Measurements from ENCODE around the gene TPST1.

TPST1 gene

DNA sequence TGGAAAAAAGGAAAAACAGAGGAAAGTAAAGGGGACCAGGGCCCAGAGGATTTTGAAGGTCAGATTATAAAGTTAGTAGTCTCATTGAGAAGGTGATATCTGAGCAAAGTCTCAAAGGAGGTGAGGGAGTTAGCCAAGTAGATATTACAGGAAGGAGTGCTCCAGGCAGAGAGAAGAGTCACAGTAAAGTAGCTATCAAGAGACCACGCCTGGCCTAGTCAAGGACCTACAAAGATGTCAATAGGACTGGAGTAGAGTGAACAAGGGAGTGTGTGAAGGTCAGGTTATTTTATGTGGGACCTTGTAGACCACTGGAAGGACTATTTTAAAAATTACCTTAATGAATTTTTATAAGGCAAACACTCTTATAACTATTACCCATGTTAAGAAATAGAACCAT, 64.8 kb downstream of the TPST1 start:
- peaks cover 17% of the 10 kb centered on the region for H3K9me3 ChIP-seq (ENCODE audit: control insufficient read depth, low read length)
- no peak overlapping the region for H3K14ac ChIP-seq (ENCODE audit: low read length in 2 of 2)
- H2AK5ac ChIP-seq (ENCODE audit: low read length, severe bottlenecking), result no peak overlapping the region
- no peak overlapping the region for H3K18ac ChIP-seq (ENCODE audit: low read depth in 1 of 2, low read length in 2 of 2)
- no peak for DNase-seq
- no peak overlapping the region for H2BK12ac ChIP-seq (ENCODE audit: low read length in 2 of 2)
- H3K27me3 ChIP-seq (ENCODE audit: control insufficient read depth in 1 of 2, insufficient read depth in 1 of 2, low read length in 2 of 2), result no peaks in the 10 kb centered on the region
- H2BK5ac ChIP-seq (ENCODE audit: low read depth, low read length, poor library complexity, severe bottlenecking), result no peak overlapping the region
- no peak overlapping the region for H3K4me3 ChIP-seq (ENCODE audit: insufficient read depth in 1 of 2, low read depth in 1 of 2, low read length in 2 of 2)
- H2AFZ ChIP-seq (ENCODE audit: low read depth, low read length), result no peak overlapping the region
- H3K4ac ChIP-seq (ENCODE audit: low read depth in 1 of 2, low read length in 2 of 2), result no peak overlapping the region
- H3K4me1 ChIP-seq (ENCODE audit: control insufficient read depth, insufficient read depth, low read depth, low read length), result peaks cover 2% of the 10 kb centered on the region
- H2BK120ac ChIP-seq (ENCODE audit: low read depth, low read length), result no peak overlapping the region
- no peak overlapping the region for H3K27ac ChIP-seq (ENCODE audit: low read length, poor library complexity, severe bottlenecking)
- H3K23ac ChIP-seq (ENCODE audit: low read length in 2 of 2), result no peak overlapping the region
- WGBS, result 90% methylated on average over 1 of the region's 1 CpG
- no peak overlapping the region for H4K91ac ChIP-seq (ENCODE audit: low read length)
- no peak overlapping the region for H2BK15ac ChIP-seq (ENCODE audit: low read depth, poor library complexity, severe bottlenecking)
- no peak overlapping the region for H3K4me2 ChIP-seq (ENCODE audit: low read length, poor library complexity, severe bottlenecking)
- no peak overlapping the region for H3K9ac ChIP-seq (ENCODE audit: low read length)
- peaks cover 5 to 25% of the 10 kb centered on the region in 2 experiments for H3K36me3 ChIP-seq (ENCODE audit: control insufficient read depth in 1 of 2, insufficient read depth in 2 of 2, low read depth in 1 of 2, low read length in 2 of 2)
- H3K79me1 ChIP-seq (replicated peaks; ENCODE audit: low read length, poor library complexity, severe bottlenecking), result peaks cover 19% of the 10 kb centered on the region
- no peak overlapping the region for H4K8ac ChIP-seq (ENCODE audit: low read length)

DNA sequence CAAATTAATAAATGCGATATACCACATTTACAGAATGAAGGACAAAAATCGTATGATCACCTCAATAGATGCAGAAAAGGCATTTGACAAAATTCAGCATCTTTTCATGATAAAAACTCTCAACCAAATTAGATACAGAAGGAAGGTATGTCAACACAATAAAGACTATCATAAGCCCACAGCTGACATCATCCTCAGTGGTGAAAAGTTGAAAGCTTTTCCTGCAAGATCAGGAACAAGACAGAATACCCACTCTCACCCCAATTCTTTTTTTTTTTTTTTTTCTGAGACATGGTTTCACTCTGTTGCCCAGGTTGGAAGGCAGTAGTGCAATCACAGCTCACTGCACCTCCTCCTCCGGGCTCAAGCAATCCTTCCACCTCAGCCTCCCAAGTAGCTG, 67.2 kb downstream of the TPST1 start:
- no peak overlapping the region for H3K4ac ChIP-seq (ENCODE audit: low read depth in 1 of 2, low read length in 2 of 2)
- H3K4me3 ChIP-seq (ENCODE audit: insufficient read depth in 1 of 2, low read depth in 1 of 2, low read length in 2 of 2), result no peak overlapping the region
- H3K27ac ChIP-seq (ENCODE audit: low read length, poor library complexity, severe bottlenecking), result no peak overlapping the region
- no peak overlapping the region for H3K18ac ChIP-seq (ENCODE audit: low read depth in 1 of 2, low read length in 2 of 2)
- H3K36me3 ChIP-seq (ENCODE audit: control insufficient read depth in 1 of 2, insufficient read depth in 2 of 2, low read depth in 1 of 2, low read length in 2 of 2), result peaks cover 3 to 21% of the 10 kb centered on the region in 2 experiments
- no peak overlapping the region for H2BK5ac ChIP-seq (ENCODE audit: low read depth, low read length, poor library complexity, severe bottlenecking)
- no peak overlapping the region for H3K14ac ChIP-seq (ENCODE audit: low read length in 2 of 2)
- H3K79me1 ChIP-seq (replicated peaks; ENCODE audit: low read length, poor library complexity, severe bottlenecking), result peaks cover 19% of the 10 kb centered on the region
- H2BK12ac ChIP-seq (ENCODE audit: low read length in 2 of 2), result no peak overlapping the region
- no peak for DNase-seq
- H2AFZ ChIP-seq (ENCODE audit: low read depth, low read length), result no peak overlapping the region
- no peaks in the 10 kb centered on the region for H3K9me3 ChIP-seq (ENCODE audit: control insufficient read depth, low read length)
- no peak overlapping the region for H4K91ac ChIP-seq (ENCODE audit: low read length)
- WGBS, result 97% methylated on average over 2 of the region's 3 CpGs
- no peak overlapping the region for H4K8ac ChIP-seq (ENCODE audit: low read length)
- no peak overlapping the region for H2AK5ac ChIP-seq (ENCODE audit: low read length, severe bottlenecking)
- H3K4me1 ChIP-seq (ENCODE audit: control insufficient read depth, insufficient read depth, low read depth, low read length), result peaks cover 2% of the 10 kb centered on the region
- no peak overlapping the region for H2BK15ac ChIP-seq (ENCODE audit: low read depth, poor library complexity, severe bottlenecking)
- no peaks in the 10 kb centered on the region for H3K27me3 ChIP-seq (ENCODE audit: control insufficient read depth in 1 of 2, insufficient read depth in 1 of 2, low read length in 2 of 2)
- H3K4me2 ChIP-seq (ENCODE audit: low read length, poor library complexity, severe bottlenecking), result no peak overlapping the region
- H3K9ac ChIP-seq (ENCODE audit: low read length), result no peak overlapping the region
- H3K23ac ChIP-seq (ENCODE audit: low read length in 2 of 2), result no peak overlapping the region
- H2BK120ac ChIP-seq (ENCODE audit: low read depth, low read length), result no peak overlapping the region

DNA sequence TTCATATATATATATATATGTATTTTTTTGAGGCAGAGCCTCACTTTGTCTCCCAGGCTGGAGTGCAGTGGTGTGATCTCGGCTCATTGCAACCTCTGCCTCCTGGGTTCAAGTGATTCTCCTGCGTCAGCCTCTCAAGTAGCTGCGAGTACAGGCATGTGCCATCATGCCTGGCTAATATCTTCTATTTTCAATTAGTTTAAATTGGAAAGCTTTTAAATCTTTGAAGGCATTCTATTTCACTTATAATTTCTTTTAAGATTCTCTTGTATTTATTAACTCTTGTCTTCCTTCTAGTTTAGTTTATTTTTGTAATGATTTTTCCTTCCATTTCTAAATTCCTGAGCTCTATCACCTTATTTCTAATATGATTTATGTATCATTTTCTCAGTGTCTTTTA, 71.2 kb downstream of the TPST1 start:
- H3K36me3 ChIP-seq (ENCODE audit: control insufficient read depth in 1 of 2, insufficient read depth in 2 of 2, low read depth in 1 of 2, low read length in 2 of 2), result peaks cover 5 to 14% of the 10 kb centered on the region in 2 experiments
- H2AFZ ChIP-seq (ENCODE audit: low read depth, low read length), result no peak overlapping the region
- no peak overlapping the region for H3K23ac ChIP-seq (ENCODE audit: low read length in 2 of 2)
- no peak overlapping the region for H2BK12ac ChIP-seq (ENCODE audit: low read length in 2 of 2)
- no peak overlapping the region for H3K14ac ChIP-seq (ENCODE audit: low read length in 2 of 2)
- H2BK120ac ChIP-seq (ENCODE audit: low read depth, low read length), result no peak overlapping the region
- no peak overlapping the region for H3K27ac ChIP-seq (ENCODE audit: low read length, poor library complexity, severe bottlenecking)
- no peaks in the 10 kb centered on the region for H3K9me3 ChIP-seq (ENCODE audit: control insufficient read depth, low read length)
- H3K4me1 ChIP-seq (ENCODE audit: control insufficient read depth, insufficient read depth, low read depth, low read length), result peaks cover 3% of the 10 kb centered on the region
- H2BK15ac ChIP-seq (ENCODE audit: low read depth, poor library complexity, severe bottlenecking), result no peak overlapping the region
- H3K4me3 ChIP-seq (ENCODE audit: insufficient read depth in 1 of 2, low read depth in 1 of 2, low read length in 2 of 2), result no peak overlapping the region
- H3K79me1 ChIP-seq (replicated peaks; ENCODE audit: low read length, poor library complexity, severe bottlenecking), result peaks cover 25% of the 10 kb centered on the region
- no peaks in the 10 kb centered on the region for H3K27me3 ChIP-seq (ENCODE audit: control insufficient read depth in 1 of 2, insufficient read depth in 1 of 2, low read length in 2 of 2)
- H3K9ac ChIP-seq (ENCODE audit: low read length), result peak overlapping the region; percentile 45
- no peak overlapping the region for H3K18ac ChIP-seq (ENCODE audit: low read depth in 1 of 2, low read length in 2 of 2)
- DNase-seq, result no peak
- no peak overlapping the region for H3K4me2 ChIP-seq (ENCODE audit: low read length, poor library complexity, severe bottlenecking)
- H4K8ac ChIP-seq (ENCODE audit: low read length), result no peak overlapping the region
- no peak overlapping the region for H2AK5ac ChIP-seq (ENCODE audit: low read length, severe bottlenecking)
- H4K91ac ChIP-seq (ENCODE audit: low read length), result no peak overlapping the region
- no peak overlapping the region for H2BK5ac ChIP-seq (ENCODE audit: low read depth, low read length, poor library complexity, severe bottlenecking)
- H3K4ac ChIP-seq (ENCODE audit: low read depth in 1 of 2, low read length in 2 of 2), result no peak overlapping the region
- 100% methylated on average over 1 of the region's 3 CpGs for WGBS

DNA sequence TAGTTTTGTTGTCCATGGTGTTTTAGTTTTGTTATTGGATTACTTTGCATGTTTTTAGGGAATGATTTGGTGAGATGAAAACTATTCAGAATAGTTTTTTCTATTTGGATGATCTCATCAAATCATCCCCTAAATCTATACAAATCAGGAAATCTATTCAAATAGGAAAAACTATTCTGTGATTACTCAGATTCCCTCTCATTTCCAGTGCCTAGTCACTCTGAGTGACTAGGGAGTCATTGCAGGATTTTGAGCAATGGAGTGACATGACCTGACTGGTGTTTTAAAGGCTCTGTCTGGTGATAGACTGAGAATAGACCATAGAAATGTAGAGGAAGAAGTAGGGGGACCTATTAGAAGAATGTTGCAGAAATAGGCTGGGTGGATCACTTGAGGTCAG, 72.4 kb downstream of the TPST1 start:
- H3K9ac ChIP-seq (ENCODE audit: low read length), result peak overlapping the region; percentile 45
- no peak overlapping the region for H2AFZ ChIP-seq (ENCODE audit: low read depth, low read length)
- no peak overlapping the region for H3K14ac ChIP-seq (ENCODE audit: low read length in 2 of 2)
- H2AK5ac ChIP-seq (ENCODE audit: low read length, severe bottlenecking), result no peak overlapping the region
- H4K91ac ChIP-seq (ENCODE audit: low read length), result no peak overlapping the region
- no peak for DNase-seq
- no peak overlapping the region for H2BK15ac ChIP-seq (ENCODE audit: low read depth, poor library complexity, severe bottlenecking)
- no peak overlapping the region for H3K27ac ChIP-seq (ENCODE audit: low read length, poor library complexity, severe bottlenecking)
- no peaks in the 10 kb centered on the region for H3K27me3 ChIP-seq (ENCODE audit: control insufficient read depth in 1 of 2, insufficient read depth in 1 of 2, low read length in 2 of 2)
- peaks cover 3% of the 10 kb centered on the region for H3K4me1 ChIP-seq (ENCODE audit: control insufficient read depth, insufficient read depth, low read depth, low read length)
- H3K23ac ChIP-seq (ENCODE audit: low read length in 2 of 2), result no peak overlapping the region
- H3K79me1 ChIP-seq (replicated peaks; ENCODE audit: low read length, poor library complexity, severe bottlenecking), result peaks cover 23% of the 10 kb centered on the region
- H3K36me3 ChIP-seq (ENCODE audit: control insufficient read depth in 1 of 2, insufficient read depth in 2 of 2, low read depth in 1 of 2, low read length in 2 of 2), result peaks cover 5 to 14% of the 10 kb centered on the region in 2 experiments
- H2BK120ac ChIP-seq (ENCODE audit: low read depth, low read length), result no peak overlapping the region
- H2BK5ac ChIP-seq (ENCODE audit: low read depth, low read length, poor library complexity, severe bottlenecking), result no peak overlapping the region
- H3K4me3 ChIP-seq (ENCODE audit: insufficient read depth in 1 of 2, low read depth in 1 of 2, low read length in 2 of 2), result no peak overlapping the region
- H4K8ac ChIP-seq (ENCODE audit: low read length), result no peak overlapping the region
- peak overlapping the region in 1 of 2 experiments; percentile 73 for H3K4ac ChIP-seq (ENCODE audit: low read depth in 1 of 2, low read length in 2 of 2)
- no peak overlapping the region for H3K18ac ChIP-seq (ENCODE audit: low read depth in 1 of 2, low read length in 2 of 2)
- no peak overlapping the region for H3K4me2 ChIP-seq (ENCODE audit: low read length, poor library complexity, severe bottlenecking)
- no peaks in the 10 kb centered on the region for H3K9me3 ChIP-seq (ENCODE audit: control insufficient read depth, low read length)
- H2BK12ac ChIP-seq (ENCODE audit: low read length in 2 of 2), result no peak overlapping the region
